Sigmoid colon (tissue), 4 donors: ENCODE results near the gene DRGX.

Experiments used
- EP300 ChIP-seq, 4 donors: sonication (generic); formaldehyde crosslinking; IDR thresholded peaks; one replicate each; pipeline ENCODE4 v1.6.1; 2017; ENCODE audit warnings: antibody characterized with exemption in 4 of 4
- POLR2A ChIP-seq, 2 donors: fragments of 450-650 bp; IDR thresholded peaks; one replicate each; pipeline ENCODE4 v1.6.1; 2016; ENCODE audit warnings: antibody characterized with exemption in 2 of 2, mild to moderate bottlenecking in 2 of 2, moderate library complexity in 2 of 2
- POLR2AphosphoS5 ChIP-seq, 4 donors: sonication (generic); formaldehyde crosslinking; IDR thresholded peaks; one replicate each; pipeline ENCODE4 v1.6.1; 2017; ENCODE audit warnings: antibody characterized with exemption in 4 of 4
- TF ChIP-seq, protein P1 (sequence below), 4 experiments: fragments of 450-650 bp in 3 of 4; fragments of 200-600 bp in 1 of 4; IDR thresholded peaks; one replicate each; pipeline ENCODE4 v1.5.1; 2016 to 2019; ENCODE audit warnings: antibody characterized with exemption in 4 of 4, mild to moderate bottlenecking in 3 of 4, moderate library complexity in 2 of 4

DNA sequence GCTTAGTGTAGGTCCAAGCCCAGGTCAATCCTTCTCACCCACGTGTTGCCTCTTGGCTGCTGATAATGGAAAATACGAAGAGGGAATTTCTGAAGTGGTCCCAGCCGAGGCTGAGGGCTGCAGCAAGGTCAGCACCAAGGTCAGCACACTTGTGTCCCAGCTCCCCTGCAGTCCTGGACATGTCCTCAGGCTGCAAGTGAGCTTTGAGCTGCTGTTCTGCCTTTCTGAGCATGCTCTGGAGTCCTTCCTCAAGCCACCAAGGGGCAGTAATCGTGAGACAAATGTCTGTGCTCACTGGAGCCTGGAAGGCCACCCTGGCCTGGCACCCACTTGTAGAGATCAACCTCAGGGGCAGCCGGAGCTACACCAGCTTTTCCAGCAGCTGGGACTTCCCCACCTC lies 28.3 kb downstream of the DRGX start:
- TF ChIP-seq, protein P1, sequence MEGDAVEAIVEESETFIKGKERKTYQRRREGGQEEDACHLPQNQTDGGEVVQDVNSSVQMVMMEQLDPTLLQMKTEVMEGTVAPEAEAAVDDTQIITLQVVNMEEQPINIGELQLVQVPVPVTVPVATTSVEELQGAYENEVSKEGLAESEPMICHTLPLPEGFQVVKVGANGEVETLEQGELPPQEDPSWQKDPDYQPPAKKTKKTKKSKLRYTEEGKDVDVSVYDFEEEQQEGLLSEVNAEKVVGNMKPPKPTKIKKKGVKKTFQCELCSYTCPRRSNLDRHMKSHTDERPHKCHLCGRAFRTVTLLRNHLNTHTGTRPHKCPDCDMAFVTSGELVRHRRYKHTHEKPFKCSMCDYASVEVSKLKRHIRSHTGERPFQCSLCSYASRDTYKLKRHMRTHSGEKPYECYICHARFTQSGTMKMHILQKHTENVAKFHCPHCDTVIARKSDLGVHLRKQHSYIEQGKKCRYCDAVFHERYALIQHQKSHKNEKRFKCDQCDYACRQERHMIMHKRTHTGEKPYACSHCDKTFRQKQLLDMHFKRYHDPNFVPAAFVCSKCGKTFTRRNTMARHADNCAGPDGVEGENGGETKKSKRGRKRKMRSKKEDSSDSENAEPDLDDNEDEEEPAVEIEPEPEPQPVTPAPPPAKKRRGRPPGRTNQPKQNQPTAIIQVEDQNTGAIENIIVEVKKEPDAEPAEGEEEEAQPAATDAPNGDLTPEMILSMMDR (IDR thresholded peaks at IDR 0.05): no peak
- no peak for TF ChIP-seq POLR2A (IDR thresholded peaks at IDR 0.05)
- no peak for TF ChIP-seq POLR2AphosphoS5 (IDR thresholded peaks at IDR 0.05)
- no peak for TF ChIP-seq EP300 (IDR thresholded peaks at IDR 0.05)
